GM12873 (cell line): Measurements from ENCODE around the gene UQCC2.

Experiments
- CTCF ChIP-seq: IDR thresholded peaks from 2 replicates; pipeline ENCODE4 v1.5.1; 2012; ENCODE audit warnings: low read depth, mild to moderate bottlenecking, moderate library complexity, low read length, control low read depth; ENCODE audit not compliant: insufficient read depth; ENCODE audit errors: missing control alignments

Gene UQCC2

GRCh38 chr6:33709605-33710295, 1.8 kb downstream of the UQCC2 start:
- no peak for TF ChIP-seq CTCF

- TF ChIP-seq CTCF: no peak
These were observed 2.8 kb downstream of the UQCC2 start for GRCh38 chr6:33708516-33709204.

- no peak for TF ChIP-seq CTCF
These were observed 3.7 kb downstream of the UQCC2 start for GRCh38 chr6:33707771-33708170.

GRCh38 chr6:33705955-33706725, 5.4 kb downstream of the UQCC2 start:
- no peak for TF ChIP-seq CTCF

GRCh38 chr6:33705268-33705885, 6.1 kb downstream of the UQCC2 start:
- no peak for TF ChIP-seq CTCF

GRCh38 chr6:33704215-33705066, 7.1 kb downstream of the UQCC2 start:
- no peak for TF ChIP-seq CTCF
